Lower lobe of right lung (tissue), 2 donors: ENCODE results near the gene MUC22. TPM values are rescaled to one million over a fixed set of nuclear protein-coding genes. Genes with fewer than 3 reads are reported as not detected.
"Not testable (repeated sequence)": the region's sequence is repeated elsewhere in the genome, so short reads cannot be mapped to it uniquely, and the experiment has no call there.

Experiments
- ATAC-seq, 2 donors: fragments of 200-7000 bp; cut with Tn5 transposase; one replicate each; pipeline ENCODE4 v1.9.1; 2020 to 2022; ENCODE audit warnings: mild to moderate bottlenecking in 2 of 2, moderate library complexity in 2 of 2
- DNase-seq: peaks from one replicate; pipeline ENCODE4 v3.0.0-alpha.2; 2020
- H3K27ac ChIP-seq: fragments of 200-600 bp; one replicate; pipeline ENCODE4 v1.8.0; 2022
- H3K27me3 ChIP-seq: fragments of 200-600 bp; one replicate; pipeline ENCODE4 v1.8.0; 2022; ENCODE audit warnings: low read depth
- H3K36me3 ChIP-seq: fragments of 200-600 bp; one replicate; pipeline ENCODE4 v1.8.0; 2022; ENCODE audit warnings: mild to moderate bottlenecking
- H3K4me1 ChIP-seq: fragments of 200-600 bp; one replicate; pipeline ENCODE4 v1.8.0; 2022
- H3K4me3 ChIP-seq: fragments of 200-600 bp; one replicate; pipeline ENCODE4 v1.8.0; 2022; ENCODE audit warnings: mild to moderate bottlenecking
- H3K9me3 ChIP-seq: fragments of 200-600 bp; one replicate; pipeline ENCODE4 v1.8.0; 2022
- CTCF ChIP-seq: fragments of 200-600 bp; IDR thresholded peaks from one replicate; pipeline ENCODE4 v1.8.0; 2022; ENCODE audit warnings: antibody characterized with exemption, mild to moderate bottlenecking
- intact Hi-C: fragments of 100-400 bp; cut with DNase I; formaldehyde crosslinking; loops from one replicate; pipeline ENCODE4 v1.11.0; 2022
- total RNA-seq: library from RNA; stranded (reverse); fragmentation: NEBNext Ultra II Directional; extraction: Animal tissue kit (Norgen Biotek cat#: 25700); gene quantifications from one replicate; pipeline ENCODE4 v1.2.1, GENCODE V29; 2021
- donor health status: DM: no; HTN: yes; CAD: no; lungs with severe emphysema.

The MUC22 gene
- total RNA-seq, 1 donor from 2014 or later = not detected

DNA sequence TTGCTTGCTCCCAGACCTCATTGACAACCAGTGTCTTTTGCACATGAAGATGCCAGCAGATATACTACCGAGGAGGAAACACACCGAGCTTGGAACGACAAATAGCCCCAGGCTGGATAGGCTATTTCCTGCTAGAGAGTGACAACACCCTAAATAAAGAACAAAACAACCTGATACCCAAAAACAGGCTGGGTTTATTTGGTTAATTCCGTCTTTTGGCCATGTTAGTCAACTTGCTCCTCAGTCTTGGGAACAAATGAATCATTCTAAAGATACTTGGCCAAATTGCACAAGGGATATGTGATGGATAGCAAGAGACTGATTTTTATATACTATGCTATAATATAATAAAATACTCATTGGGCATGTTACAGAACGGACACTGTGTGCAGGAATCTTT lies 11.5 kb upstream of the MUC22 start:
- Histone ChIP-seq H3K9me3 (no peaks in the 10 kb centered on the region), H3K4me1 (no peaks in the 10 kb centered on the region), H3K27me3 (no peaks in the 10 kb centered on the region), H3K4me3 (no peak overlapping the region), H3K27ac (no peak overlapping the region), H3K36me3 (no peaks in the 10 kb centered on the region)
- DNase-seq (no peak), ATAC-seq (no peak)
- no peak for TF ChIP-seq CTCF
- intact Hi-C loops = no loop called here

DNA sequence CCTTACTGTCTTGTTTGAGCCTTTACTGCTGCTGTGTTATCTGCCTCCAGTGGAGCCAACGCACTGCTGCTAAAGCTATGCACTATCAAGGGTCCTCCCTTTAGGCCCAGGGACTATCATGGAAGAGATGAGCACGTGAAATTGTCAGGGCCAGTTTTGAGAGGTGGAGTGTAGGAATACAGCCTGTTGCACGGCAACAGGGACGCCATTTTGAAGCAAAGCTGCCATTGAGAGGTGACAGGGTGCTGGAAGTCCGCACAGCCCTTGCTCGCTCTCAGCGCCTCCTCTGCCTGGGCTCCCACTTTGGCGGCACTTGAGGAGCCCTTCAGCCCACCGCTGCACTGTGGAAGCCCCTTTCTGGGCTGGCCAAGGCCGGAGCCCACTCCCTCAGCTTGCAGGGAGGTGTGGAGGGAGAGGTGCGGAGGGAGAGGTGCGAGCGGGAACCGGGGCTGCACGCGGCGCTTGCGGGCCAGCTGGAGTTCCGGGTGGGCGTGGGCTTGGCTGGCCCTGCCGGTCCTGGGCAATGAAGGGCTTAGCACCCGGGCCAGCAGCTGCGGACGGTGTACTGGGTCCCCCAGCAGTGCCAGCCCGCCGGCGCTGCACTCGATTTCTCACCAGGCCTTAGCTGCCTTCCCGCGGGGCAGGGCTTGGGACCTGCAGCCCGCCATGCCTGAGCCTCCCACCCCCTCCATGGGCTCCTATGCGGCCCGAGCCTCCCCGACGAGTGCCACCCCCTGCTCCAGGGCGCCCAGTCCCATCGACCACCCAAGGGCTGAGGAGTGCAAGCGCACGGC lies 10.0 kb upstream of the MUC22 start:
- ATAC-seq, H3K27me3 ChIP-seq, H3K27ac ChIP-seq, H3K4me1 ChIP-seq, intact Hi-C loops, DNase-seq, H3K36me3 ChIP-seq, H3K4me3 ChIP-seq, H3K9me3 ChIP-seq: not testable (repeated sequence)

GRCh38 chr6:31001281-31001888 lies 8.9 kb upstream of the MUC22 start:
- H3K9me3 ChIP-seq = no peaks in the 10 kb centered on the region
- peaks cover 4% of the 10 kb centered on the region for H3K4me1 ChIP-seq
- TF ChIP-seq CTCF = no peak
- ATAC-seq = no peak
- no peak for DNase-seq
- H3K36me3 ChIP-seq = no peaks in the 10 kb centered on the region
- H3K27me3 ChIP-seq = no peaks in the 10 kb centered on the region
- H3K4me3 ChIP-seq = no peak overlapping the region
- intact Hi-C loops = no loop called here
- H3K27ac ChIP-seq = no peak overlapping the region

DNA sequence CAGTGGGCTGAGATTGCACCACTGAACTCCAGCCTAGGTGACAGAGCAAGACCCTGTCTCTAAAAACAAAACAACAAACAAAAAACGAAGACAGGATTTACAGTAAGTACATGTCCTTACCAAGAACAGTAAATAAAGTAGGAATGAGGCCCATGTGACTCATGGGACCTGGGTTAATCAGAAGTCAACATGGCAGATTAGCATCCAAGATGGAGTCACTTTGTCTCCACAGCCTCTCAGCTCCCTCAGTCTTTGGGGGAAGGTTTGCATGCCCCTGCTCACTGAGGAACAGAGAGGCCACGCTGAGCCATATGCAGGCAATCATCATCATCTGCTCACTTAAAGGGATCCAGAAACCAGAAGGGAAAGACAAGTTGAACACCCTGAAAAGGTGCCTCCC lies 7.8 kb upstream of the MUC22 start:
- Histone ChIP-seq H3K27ac (no peak overlapping the region), H3K27me3 (no peaks in the 10 kb centered on the region), H3K9me3 (no peaks in the 10 kb centered on the region), H3K4me1 (peaks cover 4% of the 10 kb centered on the region), H3K36me3 (no peaks in the 10 kb centered on the region), H3K4me3 (no peak overlapping the region)
- DNase-seq (no peak), ATAC-seq (no peak)
- TF ChIP-seq CTCF = no peak
- intact Hi-C loops = no loop called here

- H3K27me3 ChIP-seq = no peaks in the 10 kb centered on the region
- no peaks in the 10 kb centered on the region for H3K36me3 ChIP-seq
- H3K4me1 ChIP-seq = peaks cover 8% of the 10 kb centered on the region
- ATAC-seq = no peak
- intact Hi-C loops = no loop called here
- TF ChIP-seq CTCF = no peak
- peak overlapping the region; percentile 53 for H3K27ac ChIP-seq
- H3K4me3 ChIP-seq = no peak overlapping the region
- no peaks in the 10 kb centered on the region for H3K9me3 ChIP-seq
- no peak for DNase-seq
Measured at GRCh38 chr6:31004794-31005193, 5.5 kb upstream of the MUC22 start.

GRCh38 chr6:31005249-31006020 lies 4.8 kb upstream of the MUC22 start:
- H3K4me3 ChIP-seq = no peak overlapping the region
- peaks cover 8% of the 10 kb centered on the region for H3K4me1 ChIP-seq
- H3K27me3 ChIP-seq = no peaks in the 10 kb centered on the region
- no peak for TF ChIP-seq CTCF
- H3K9me3 ChIP-seq = no peaks in the 10 kb centered on the region
- intact Hi-C loops = no loop called here
- DNase-seq (peak; percentile 58), ATAC-seq (peak; percentile 59 to 78)
- H3K36me3 ChIP-seq = no peaks in the 10 kb centered on the region
- peak overlapping the region; percentile 53 for H3K27ac ChIP-seq
